Type B pancreatic cell (in vitro differentiated cells): Measurements from ENCODE around the gene RPS21. TPM values are rescaled to one million over a fixed set of nuclear protein-coding genes. Genes with fewer than 3 reads are reported as not detected.

Experiments
- DNase-seq: peaks from one replicate; pipeline ENCODE4 v3.0.0; 2021; ENCODE audit warnings: mixed read lengths; ENCODE audit not compliant: unreplicated experiment; ENCODE audit errors: extremely low spot score
- H3K27ac Mint-ChIP-seq: 2 replicates; pipeline ENCODE4 v1.8.0; 2021; ENCODE audit warnings: mild to moderate bottlenecking, mixed read lengths
- H3K27me3 Mint-ChIP-seq: 2 replicates; pipeline ENCODE4 v1.8.0; 2021; ENCODE audit warnings: mixed read lengths
- H3K36me3 Mint-ChIP-seq: 2 replicates; pipeline ENCODE4 v1.8.0; 2021; ENCODE audit warnings: mixed read lengths
- H3K4me1 Mint-ChIP-seq: one replicate; pipeline ENCODE4 v1.8.0; 2021; ENCODE audit warnings: mixed read lengths; ENCODE audit not compliant: unreplicated experiment
- H3K4me3 Mint-ChIP-seq: 2 replicates; pipeline ENCODE4 v1.8.0; 2021; ENCODE audit warnings: mild to moderate bottlenecking, mixed read lengths
- H3K9me3 Mint-ChIP-seq: 2 replicates; pipeline ENCODE4 v1.8.0; 2021; ENCODE audit warnings: mixed read lengths
- CTCF ChIP-seq: fragments of 200-600 bp; sonication (generic); conservative IDR thresholded peaks from 2 replicates; pipeline ENCODE4 v1.5.0; 2021; ENCODE audit warnings: antibody characterized with exemption, mild to moderate bottlenecking
- total RNA-seq: library from RNA; stranded (reverse); gene quantifications from 2 replicates; pipeline ENCODE4 v1.2.1, GENCODE V29; 2021; ENCODE audit warnings: low replicate concordance

RPS21 gene
- total RNA-seq, 1 donor from 2014 or later: 1,432 TPM

DNA sequence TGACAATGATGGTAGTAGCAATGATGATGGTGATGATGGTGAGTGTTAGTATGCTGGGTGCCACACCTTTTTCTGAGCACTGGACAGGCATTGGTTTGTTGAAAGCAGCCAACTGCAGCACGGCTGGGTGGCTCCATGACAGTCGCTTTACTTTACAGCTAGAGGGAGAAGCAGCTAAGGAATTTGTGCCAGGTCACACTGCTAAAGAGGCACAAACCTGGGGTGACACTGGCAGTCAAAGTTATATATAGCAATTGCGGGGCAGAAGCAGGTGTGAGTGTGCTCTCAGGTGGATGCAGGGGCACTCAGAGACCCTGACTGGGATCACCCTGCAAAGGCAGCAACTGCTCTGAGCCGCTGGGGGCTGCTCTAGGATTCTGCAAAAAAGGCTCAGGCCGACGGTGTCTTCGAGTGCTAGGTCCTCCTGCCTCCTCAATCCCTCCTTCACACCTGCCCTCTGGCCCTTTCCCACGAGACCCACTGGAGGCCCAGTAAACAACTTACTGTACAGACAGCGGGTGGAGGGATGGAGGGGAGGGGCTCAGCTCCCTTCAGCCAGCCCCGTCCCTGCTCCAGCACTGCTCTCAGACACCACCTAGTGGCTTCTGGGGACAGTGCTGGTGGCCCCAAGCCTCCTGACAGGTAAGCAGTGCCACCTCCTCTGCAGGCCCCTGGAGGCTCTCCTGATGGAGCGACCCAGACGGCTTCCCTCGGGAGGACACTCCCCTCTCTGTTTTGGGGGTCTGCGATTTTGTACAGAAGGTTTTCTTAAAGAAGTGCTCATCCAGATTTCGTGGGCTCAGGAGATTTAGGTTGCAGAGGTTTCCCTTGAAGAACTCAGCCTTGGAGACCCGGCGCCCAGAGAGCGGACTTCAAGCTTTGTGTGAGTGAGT lies 4.4 kb upstream of the RPS21 start:
- Mint-ChIP-seq H3K4me3 (peak overlapping the region; percentile 75), H3K36me3 (peaks cover 11% of the 10 kb centered on the region), H3K27me3 (no peaks in the 10 kb centered on the region), H3K9me3 (peaks cover 6% of the 10 kb centered on the region), H3K4me1 (peaks cover 17% of the 10 kb centered on the region), H3K27ac (peak overlapping the region; percentile 78)
- peak; percentile 96 for TF ChIP-seq CTCF
- DNase-seq: peak; percentile 88

- H3K36me3 Mint-ChIP-seq: peaks cover 10% of the 10 kb centered on the region
- H3K4me1 Mint-ChIP-seq: peaks cover 23% of the 10 kb centered on the region
- no peak for DNase-seq
- TF ChIP-seq CTCF: no peak
- H3K9me3 Mint-ChIP-seq: no peaks in the 10 kb centered on the region
- H3K27ac Mint-ChIP-seq: peak overlapping the region; percentile 83
- no peaks in the 10 kb centered on the region for H3K27me3 Mint-ChIP-seq
- peak overlapping the region; percentile 93 for H3K4me3 Mint-ChIP-seq
Measured at GRCh38 chr20:62387219-62387913, 463 bp downstream of the RPS21 start.

DNA sequence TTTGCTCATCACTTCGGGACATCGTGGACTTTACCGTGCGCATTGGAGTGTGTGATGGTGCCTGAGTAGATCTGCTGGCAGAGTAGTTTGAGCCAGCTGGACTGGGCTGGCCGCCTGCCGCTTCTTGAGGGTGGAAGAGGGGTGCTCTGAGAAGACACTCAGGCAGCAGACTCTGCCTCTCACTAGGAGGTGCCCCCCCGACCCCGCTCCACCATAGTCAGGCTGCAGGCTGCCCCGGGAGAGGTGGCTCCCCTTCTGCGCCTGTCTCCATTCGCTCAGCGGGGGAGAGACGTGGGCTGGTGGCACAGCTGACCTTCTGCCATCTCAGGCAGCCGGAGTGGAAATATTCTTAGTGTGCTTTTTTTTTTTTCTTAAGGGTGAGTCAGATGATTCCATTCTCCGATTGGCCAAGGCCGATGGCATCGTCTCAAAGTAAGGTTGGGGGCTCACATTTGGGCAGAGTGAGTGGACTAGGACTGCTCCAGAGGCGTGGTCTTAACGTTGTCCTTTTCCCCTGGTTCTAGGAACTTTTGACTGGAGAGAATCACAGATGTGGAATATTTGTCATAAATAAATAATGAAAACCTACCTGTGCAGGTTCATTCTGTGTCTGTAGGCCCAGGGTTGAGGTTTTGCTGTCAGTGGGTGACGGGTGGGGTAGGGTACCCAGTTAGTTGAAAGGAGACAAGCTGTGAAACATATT lies 1.2 kb downstream of the RPS21 start:
- H3K4me3 Mint-ChIP-seq: peak overlapping the region; percentile 93
- no peak for TF ChIP-seq CTCF
- H3K9me3 Mint-ChIP-seq: no peaks in the 10 kb centered on the region
- no peaks in the 10 kb centered on the region for H3K27me3 Mint-ChIP-seq
- H3K27ac Mint-ChIP-seq: peak overlapping the region; percentile 83
- DNase-seq: no peak
- H3K4me1 Mint-ChIP-seq: peaks cover 18% of the 10 kb centered on the region
- peaks cover 7% of the 10 kb centered on the region for H3K36me3 Mint-ChIP-seq

- peak overlapping the region; percentile 93 for H3K4me3 Mint-ChIP-seq
- peak overlapping the region; percentile 83 for H3K27ac Mint-ChIP-seq
- no peak for DNase-seq
- H3K9me3 Mint-ChIP-seq: no peaks in the 10 kb centered on the region
- no peaks in the 10 kb centered on the region for H3K27me3 Mint-ChIP-seq
- peaks cover 18% of the 10 kb centered on the region for H3K4me1 Mint-ChIP-seq
- peaks cover 7% of the 10 kb centered on the region for H3K36me3 Mint-ChIP-seq
- TF ChIP-seq CTCF: no peak
Measured at GRCh38 chr20:62388839-62389600, 2.1 kb downstream of the RPS21 start.

GRCh38 chr20:62389601-62390087 lies 2.7 kb downstream of the RPS21 start:
- DNase-seq: no peak
- H3K9me3 Mint-ChIP-seq: no peaks in the 10 kb centered on the region
- H3K4me3 Mint-ChIP-seq: peak overlapping the region; percentile 93
- H3K4me1 Mint-ChIP-seq: peaks cover 18% of the 10 kb centered on the region
- no peaks in the 10 kb centered on the region for H3K27me3 Mint-ChIP-seq
- TF ChIP-seq CTCF: no peak
- peaks cover 7% of the 10 kb centered on the region for H3K36me3 Mint-ChIP-seq
- H3K27ac Mint-ChIP-seq: peak overlapping the region; percentile 83
